HL-60 (cell line): Measurements from ENCODE around the gene ATXN7.

Experiments used
- CTCF ChIP-seq: IDR thresholded peaks from one replicate; pipeline ENCODE4 v1.5.1; 2011; ENCODE audit warnings: low read length, control low read depth, inconsistent platforms; ENCODE audit not compliant: insufficient read depth
- GABPA ChIP-seq: IDR thresholded peaks from 2 replicates; pipeline ENCODE4 v1.6.1; 2012; ENCODE audit warnings: low read depth
- POLR2AphosphoS5 ChIP-seq: IDR thresholded peaks from 2 replicates; pipeline ENCODE4 v1.6.1; 2012; ENCODE audit warnings: low read depth

- TF ChIP-seq CTCF = peak; percentile 80
- no peak for TF ChIP-seq POLR2AphosphoS5
- TF ChIP-seq GABPA = no peak
These were observed 130.0 kb downstream of the ATXN7 start for GRCh38 chr3:63993653-63994079.
